Panc1 (cell line): Measurements from ENCODE around the gene ARHGAP31.

ENCODE experiments used
- CTCF ChIP-seq: fragments of 450-650 bp; IDR thresholded peaks from 2 replicates; pipeline ENCODE4 v1.5.1; 2017; ENCODE audit warnings: mild to moderate bottlenecking
- POLR2AphosphoS5 ChIP-seq: IDR thresholded peaks from 2 replicates; pipeline ENCODE4 v1.6.1; 2012; ENCODE audit warnings: mild to moderate bottlenecking, low read depth, low read length, moderate library complexity
- SIN3A ChIP-seq: IDR thresholded peaks from 2 replicates; pipeline ENCODE4 v1.6.1; 2012; ENCODE audit warnings: low read depth, mild to moderate bottlenecking, low read length, moderate library complexity, borderline replicate concordance; ENCODE audit not compliant: insufficient read depth

- peak; percentile 6; the same call in 1 of the 2 replicates for TF ChIP-seq CTCF
- no peak for TF ChIP-seq SIN3A
- no peak for TF ChIP-seq POLR2AphosphoS5
Measured at GRCh38 chr3:119428538-119428937, 134.4 kb downstream of the ARHGAP31 start.
